GM18907 (cell line): ENCODE measurements around the gene AMOTL2.

ENCODE experiments used
- ATAC-seq: cut with Tn5 transposase; IDR thresholded peaks from one replicate; pipeline ENCODE4 v1.9.1; 2021; ENCODE audit warnings: mild to moderate bottlenecking, moderate library complexity; ENCODE audit not compliant: unreplicated experiment

Gene AMOTL2

GRCh38 chr3:134366928-134367811, 7.1 kb downstream of the AMOTL2 start:
- ATAC-seq, result no peak

GRCh38 chr3:134366221-134366927, 7.9 kb downstream of the AMOTL2 start:
- no peak for ATAC-seq

GRCh38 chr3:134365766-134366065, 8.5 kb downstream of the AMOTL2 start:
- ATAC-seq, result no peak

GRCh38 chr3:134364936-134365765, 9.1 kb downstream of the AMOTL2 start:
- no peak for ATAC-seq

- ATAC-seq, result no peak
These were observed 9.9 kb downstream of the AMOTL2 start for GRCh38 chr3:134364061-134364935.

GRCh38 chr3:134363381-134363755, 10.9 kb downstream of the AMOTL2 start:
- ATAC-seq, result no peak

GRCh38 chr3:134362670-134363380, 11.4 kb downstream of the AMOTL2 start:
- no peak for ATAC-seq

- no peak for ATAC-seq
These were observed 12.0 kb downstream of the AMOTL2 start for GRCh38 chr3:134362221-134362620.

GRCh38 chr3:134361162-134361835, 12.9 kb downstream of the AMOTL2 start:
- no peak for ATAC-seq

- ATAC-seq, result no peak
These were observed 14.2 kb downstream of the AMOTL2 start for GRCh38 chr3:134360046-134360445.

- no peak for ATAC-seq
These were observed 14.9 kb downstream of the AMOTL2 start for GRCh38 chr3:134359121-134360010.

- ATAC-seq, result no peak
These were observed 16.1 kb downstream of the AMOTL2 start for GRCh38 chr3:134357914-134358811.

GRCh38 chr3:134357261-134357913, 16.9 kb downstream of the AMOTL2 start:
- ATAC-seq, result no peak

- no peak for ATAC-seq
These were observed 17.7 kb downstream of the AMOTL2 start for GRCh38 chr3:134356411-134357040.

GRCh38 chr3:134355416-134355815, 18.8 kb downstream of the AMOTL2 start:
- ATAC-seq, result no peak

- no peak for ATAC-seq
These were observed 19.5 kb downstream of the AMOTL2 start for GRCh38 chr3:134354612-134355251.
